VCaP (cell line): ENCODE measurements around the gene DEFB113.

Experiments used
- H3K27ac ChIP-seq: fragments of 450-650 bp; 2 replicates; pipeline ENCODE4 v1.5.1; 2017
- CTCF ChIP-seq: fragments of 450-650 bp; conservative IDR thresholded peaks from 2 replicates; pipeline ENCODE4 v1.5.1; 2017; ENCODE audit warnings: mild to moderate bottlenecking, moderate library complexity

DEFB113 gene

DNA sequence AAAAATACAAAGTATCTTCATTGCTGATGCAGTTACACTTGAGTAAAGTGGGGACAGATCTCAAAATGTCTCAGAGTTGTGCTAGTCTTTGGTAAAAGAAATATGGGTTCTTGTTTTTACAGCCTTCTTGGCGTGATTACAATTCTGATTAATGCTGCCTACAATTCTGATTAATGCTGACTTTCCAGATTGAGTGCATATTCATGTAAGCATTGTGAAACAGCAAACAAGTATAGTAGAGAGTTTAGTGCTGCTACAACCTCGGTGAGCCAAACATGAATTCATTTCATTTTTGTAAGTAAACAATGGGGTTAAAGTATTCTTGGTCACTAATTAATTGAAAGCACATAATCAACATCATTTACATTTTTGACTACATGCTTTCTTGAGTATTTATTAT lies at the start of gene DEFB113:
TSS of gene DEFB113 (minus strand) at position 21 of the 400 bp plus-strand sequence. CDS start at position 21, 0 bp downstream.
- TF ChIP-seq CTCF, result no peak

GRCh38 chr6:50007819-50008218 lies 38.4 kb upstream of the DEFB113 start:
- H3K27ac ChIP-seq, result no peak overlapping the region

More for the DNA sequence above, at the start of gene DEFB113:
- no peak within 1 kb of the TSS for H3K27ac ChIP-seq

DNA sequence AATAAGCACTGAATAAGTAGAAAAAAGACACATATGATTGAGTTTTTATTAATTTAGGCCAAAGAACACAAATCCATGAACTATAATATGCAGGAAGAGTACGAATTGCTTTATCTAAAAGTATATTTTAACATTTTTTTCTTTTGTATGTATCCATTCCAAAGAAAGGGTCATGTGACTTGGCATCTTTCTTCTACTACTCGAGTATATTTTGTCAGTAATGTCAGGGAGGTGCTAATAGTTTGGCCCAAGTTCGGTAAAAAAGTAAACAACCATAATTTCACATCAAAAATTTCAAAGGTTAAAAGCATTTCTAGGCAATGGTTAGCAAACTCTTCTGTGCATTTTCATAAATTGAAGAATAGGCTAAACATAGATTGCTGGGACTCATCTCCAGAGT lies 33.7 kb upstream of the DEFB113 start:
- TF ChIP-seq CTCF, result no peak
- no peak overlapping the region for H3K27ac ChIP-seq

More at GRCh38 chr6:50007819-50008218, 38.4 kb upstream of the DEFB113 start:
- TF ChIP-seq CTCF, result no peak

- TF ChIP-seq CTCF, result no peak
- no peak overlapping the region for H3K27ac ChIP-seq
Observed at GRCh38 chr6:49995278-49995677, 25.9 kb upstream of the DEFB113 start.

GRCh38 chr6:49988900-49989299 lies 19.5 kb upstream of the DEFB113 start:
- H3K27ac ChIP-seq, result no peak overlapping the region
- TF ChIP-seq CTCF, result no peak

DNA sequence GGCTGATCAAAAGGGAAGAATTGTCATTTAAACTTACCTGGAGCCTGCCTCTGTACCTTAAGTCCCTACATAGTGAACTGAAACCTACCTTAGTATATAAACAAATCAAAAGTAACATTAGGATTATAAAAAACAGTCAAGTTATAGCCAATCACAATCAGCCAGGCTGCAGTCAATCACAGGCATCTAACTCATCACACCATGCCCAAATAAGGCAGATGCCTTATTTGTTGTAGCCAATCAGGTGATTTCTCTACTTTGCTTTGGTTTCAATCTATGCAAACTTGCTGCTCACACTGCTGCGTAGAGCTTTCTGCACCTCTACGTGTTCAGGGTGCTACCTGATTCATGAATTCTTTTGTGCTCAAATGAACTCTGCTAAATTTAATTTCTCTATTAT lies 18.3 kb upstream of the DEFB113 start:
- H3K27ac ChIP-seq, result no peak overlapping the region
- no peak for TF ChIP-seq CTCF

- TF ChIP-seq CTCF, result no peak
- no peak overlapping the region for H3K27ac ChIP-seq
Observed at GRCh38 chr6:49986551-49986950, 17.1 kb upstream of the DEFB113 start.
